OCI-LY7 (cell line): ENCODE results near the gene SLC35F4. TPM values are rescaled to one million over a fixed set of nuclear protein-coding genes. Genes with fewer than 3 reads are reported as not detected.

Experiments used
- BruUV-seq: library from RNA; stranded (reverse); fragments of 400-500 nt; replicated peaks from 2 replicates; lab custom pipeline; 2021; lab: Mats Ljungman, UMichigan
- CTCF ChIA-PET: fragments of 300-600 bp; sonication (Branson Sonifier 250); formaldehyde crosslinking; loops from one replicate; lab custom pipeline; 2022; ENCODE audit warnings: antibody characterized with exemption; ENCODE audit not compliant: unreplicated experiment; lab: Charles Lee
- POLR2A ChIA-PET: fragments of 300-600 bp; sonication (Branson Sonifier 250); formaldehyde crosslinking; loops from one replicate; lab custom pipeline; 2022; ENCODE audit warnings: antibody characterized with exemption; lab: Charles Lee
- DNase-seq: peaks from one replicate; pipeline ENCODE4 v3.0.0-alpha.2; 2015; ENCODE audit warnings: low spot score
- H2AFZ ChIP-seq: fragments of 200-600 bp; sonication (generic), shearing (Covaris generic); 2 replicates; pipeline ENCODE4 v1.6.1; 2014; ENCODE audit warnings: mild to moderate bottlenecking, antibody characterized with exemption, low read length, moderate library complexity
- H3K27ac ChIP-seq: fragments of 200-600 bp; sonication (generic); 2 replicates; pipeline ENCODE4 v1.5.1; 2014; ENCODE audit warnings: mixed run types, low read depth, mild to moderate bottlenecking, moderate library complexity, low read length, inconsistent platforms; ENCODE audit not compliant: poor library complexity, severe bottlenecking
- H3K36me3 ChIP-seq: fragments of 200-600 bp; sonication (generic); 2 replicates; pipeline ENCODE4 v1.6.1; 2014; ENCODE audit warnings: mild to moderate bottlenecking, antibody characterized with exemption, low read length, moderate library complexity, mixed read lengths; ENCODE audit not compliant: insufficient read depth
- H3K4me1 ChIP-seq: fragments of 200-600 bp; sonication (generic); 2 replicates; pipeline ENCODE4 v1.5.1; 2014; ENCODE audit warnings: mild to moderate bottlenecking, low read length; ENCODE audit not compliant: insufficient read depth, poor library complexity, severe bottlenecking
- H3K4me2 ChIP-seq: fragments of 200-600 bp; sonication (generic); 2 replicates; pipeline ENCODE4 v1.6.1; 2014; ENCODE audit warnings: mild to moderate bottlenecking, low read length
- H3K4me3 ChIP-seq: fragments of 200-600 bp; sonication (generic); 2 replicates; pipeline ENCODE4 v1.5.1; 2014; ENCODE audit warnings: mild to moderate bottlenecking, low read depth, low read length; ENCODE audit not compliant: poor library complexity, severe bottlenecking
- H3K79me2 ChIP-seq: fragments of 200-600 bp; sonication (generic); 2 replicates; pipeline ENCODE4 v1.6.1; 2016; ENCODE audit warnings: low read depth, mild to moderate bottlenecking, low read length, moderate library complexity, mixed read lengths; ENCODE audit not compliant: insufficient read depth
- H3K9me2 ChIP-seq: fragments of 200-600 bp; sonication (generic); 2 replicates; pipeline ENCODE4 v1.6.1; 2016; ENCODE audit warnings: mild to moderate bottlenecking, low read length, mixed read lengths; ENCODE audit not compliant: insufficient read depth
- H3K9me3 ChIP-seq: fragments of 200-600 bp; sonication (generic); 2 replicates; pipeline ENCODE4 v1.6.1; 2014; ENCODE audit warnings: mild to moderate bottlenecking, mixed run types, low read length, mixed read lengths
- H4K20me1 ChIP-seq: fragments of 200-600 bp; sonication (generic); 2 replicates; pipeline ENCODE4 v1.6.1; 2014; ENCODE audit warnings: mild to moderate bottlenecking, antibody characterized with exemption, low read length, moderate library complexity, mixed read lengths; ENCODE audit not compliant: insufficient read depth
- EZH2phosphoT487 ChIP-seq: fragments of 200-600 bp; sonication (generic); IDR thresholded peaks from 2 replicates; pipeline ENCODE4 v1.6.1; 2018; ENCODE audit warnings: low read depth, borderline replicate concordance, mild to moderate bottlenecking, mixed run types, antibody characterized with exemption, low read length, moderate library complexity, mixed read lengths
- intact Hi-C: fragments of 100-400 bp; cut with micrococcal nuclease; formaldehyde crosslinking; loops from one replicate; pipeline ENCODE4 v1.10.0; 2022; ENCODE audit not compliant: unreplicated experiment
- total RNA-seq, 2 experiments: library from RNA; depleted of rRNA in 1 of 2; stranded (reverse); fragments of >200 nt in 1 of 2; shearing (Covaris generic) in 1 of 2; gene quantifications; 2 replicates each; pipeline ENCODE4 v1.2.3, GENCODE V29; 2014 to 2022
- TF ChIP-seq, protein P1 (sequence below): fragments of 200-600 bp; sonication (generic); conservative IDR thresholded peaks from 2 replicates; pipeline ENCODE4 v1.5.1; 2014; ENCODE audit warnings: mild to moderate bottlenecking, antibody characterized with exemption, low read length, moderate library complexity, mixed read lengths

Gene SLC35F4
- total RNA-seq, 2 experiments from 2014 or later, result not detected

DNA sequence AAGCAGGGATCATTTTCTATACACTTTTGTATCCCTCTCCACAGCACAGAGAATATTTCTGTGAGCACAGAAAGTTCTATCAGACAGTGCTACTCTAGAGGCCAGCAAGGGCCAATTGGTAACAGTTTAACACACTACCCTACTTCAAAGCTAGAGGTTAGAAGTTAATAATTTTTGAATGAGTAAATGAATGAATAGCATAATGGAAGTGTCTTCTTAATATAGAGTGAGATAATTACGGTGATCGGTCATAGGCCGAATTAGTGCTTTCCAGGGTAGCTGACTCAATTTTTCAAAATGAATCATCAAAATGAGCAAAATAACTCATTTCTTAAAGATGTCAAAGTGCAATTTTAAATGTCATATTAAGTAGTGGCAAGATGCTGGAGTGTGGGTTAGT lies 305.2 kb downstream of the SLC35F4 start:
- ChIA-PET POLR2A (no interaction called here), CTCF (no interaction called here)
- no peak for DNase-seq
- Histone ChIP-seq H3K4me3 (no peak overlapping the region), H3K9me3 (no peaks in the 10 kb centered on the region), H4K20me1 (no peaks in the 10 kb centered on the region), H3K4me2 (no peak overlapping the region), H3K36me3 (no peaks in the 10 kb centered on the region), H3K4me1 (no peaks in the 10 kb centered on the region), H2AFZ (no peak overlapping the region), H3K27ac (no peak overlapping the region), H3K79me2 (no peaks in the 10 kb centered on the region), H3K9me2 (no peaks in the 10 kb centered on the region)
- TF ChIP-seq, protein P1, sequence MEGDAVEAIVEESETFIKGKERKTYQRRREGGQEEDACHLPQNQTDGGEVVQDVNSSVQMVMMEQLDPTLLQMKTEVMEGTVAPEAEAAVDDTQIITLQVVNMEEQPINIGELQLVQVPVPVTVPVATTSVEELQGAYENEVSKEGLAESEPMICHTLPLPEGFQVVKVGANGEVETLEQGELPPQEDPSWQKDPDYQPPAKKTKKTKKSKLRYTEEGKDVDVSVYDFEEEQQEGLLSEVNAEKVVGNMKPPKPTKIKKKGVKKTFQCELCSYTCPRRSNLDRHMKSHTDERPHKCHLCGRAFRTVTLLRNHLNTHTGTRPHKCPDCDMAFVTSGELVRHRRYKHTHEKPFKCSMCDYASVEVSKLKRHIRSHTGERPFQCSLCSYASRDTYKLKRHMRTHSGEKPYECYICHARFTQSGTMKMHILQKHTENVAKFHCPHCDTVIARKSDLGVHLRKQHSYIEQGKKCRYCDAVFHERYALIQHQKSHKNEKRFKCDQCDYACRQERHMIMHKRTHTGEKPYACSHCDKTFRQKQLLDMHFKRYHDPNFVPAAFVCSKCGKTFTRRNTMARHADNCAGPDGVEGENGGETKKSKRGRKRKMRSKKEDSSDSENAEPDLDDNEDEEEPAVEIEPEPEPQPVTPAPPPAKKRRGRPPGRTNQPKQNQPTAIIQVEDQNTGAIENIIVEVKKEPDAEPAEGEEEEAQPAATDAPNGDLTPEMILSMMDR, result no peak
- no peak for TF ChIP-seq EZH2phosphoT487
- intact Hi-C loops, result no loop called here
- BruUV-seq, result no TSS peak

DNA sequence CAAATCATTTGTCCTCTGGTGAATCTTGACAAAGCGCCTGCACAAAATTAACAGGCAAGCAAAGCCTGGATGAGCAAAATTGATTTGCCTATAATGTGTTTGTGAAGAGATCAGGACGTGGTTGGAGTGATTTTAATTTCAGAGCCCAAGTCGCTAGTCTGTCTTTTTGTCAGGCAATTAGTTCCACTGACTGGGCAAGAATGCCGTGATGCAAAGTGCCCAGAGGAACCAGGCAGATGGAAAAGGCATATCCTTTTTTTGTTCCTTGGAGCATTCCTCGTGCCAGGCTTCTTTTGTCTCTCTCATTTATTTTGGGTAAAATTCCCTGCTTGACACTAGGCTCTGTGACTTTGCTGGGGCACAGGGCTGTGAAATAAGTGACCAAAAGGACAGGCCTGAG lies 306.3 kb downstream of the SLC35F4 start:
- intact Hi-C loops, result no loop called here
- no peak overlapping the region for H3K4me3 ChIP-seq
- ChIA-PET CTCF (no interaction called here), POLR2A (no interaction called here)
- H3K9me2 ChIP-seq, result no peaks in the 10 kb centered on the region
- no peaks in the 10 kb centered on the region for H3K36me3 ChIP-seq
- no peak overlapping the region for H3K27ac ChIP-seq
- DNase-seq, result no peak
- no TSS peak for BruUV-seq
- H4K20me1 ChIP-seq, result no peaks in the 10 kb centered on the region
- H3K4me2 ChIP-seq, result no peak overlapping the region
- TF ChIP-seq, protein P1, result no peak
- TF ChIP-seq EZH2phosphoT487, result no peak
- no peaks in the 10 kb centered on the region for H3K9me3 ChIP-seq
- H3K4me1 ChIP-seq, result no peaks in the 10 kb centered on the region
- H2AFZ ChIP-seq, result no peak overlapping the region
- no peaks in the 10 kb centered on the region for H3K79me2 ChIP-seq

DNA sequence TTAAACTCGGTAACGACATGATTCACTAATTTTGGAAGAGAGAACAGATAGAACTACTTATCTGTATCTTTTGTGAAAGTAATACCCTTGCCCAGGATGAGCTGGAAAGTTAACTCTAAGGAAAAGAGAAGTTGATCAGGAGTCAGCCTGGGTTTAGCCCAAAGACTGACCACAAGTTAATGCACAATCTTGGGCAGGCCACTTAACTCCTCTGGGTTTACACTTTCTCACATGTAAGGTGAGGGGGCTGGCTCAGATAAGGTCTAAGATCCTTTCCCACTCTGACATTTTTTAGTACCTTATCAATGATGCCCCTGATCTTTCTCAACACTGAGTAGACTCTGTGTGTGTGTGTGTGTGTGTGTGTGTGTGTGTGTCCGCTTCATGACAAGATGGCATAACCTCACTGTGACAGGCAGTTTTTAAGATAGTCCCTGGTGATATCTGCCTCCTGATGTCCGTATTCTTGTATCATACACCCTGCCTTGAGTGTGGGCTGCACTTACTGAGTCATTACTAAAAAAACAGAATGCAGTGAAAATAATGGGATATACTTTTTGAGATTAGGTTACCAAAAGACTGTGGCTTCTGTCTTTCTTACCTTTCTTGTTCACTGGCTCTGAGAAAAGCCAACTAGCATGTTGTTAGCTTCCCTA lies 316.0 kb downstream of the SLC35F4 start:
- Histone ChIP-seq H3K4me2 (no peak overlapping the region), H3K9me3 (no peaks in the 10 kb centered on the region), H3K36me3 (no peaks in the 10 kb centered on the region), H3K27ac (no peak overlapping the region), H2AFZ (no peak overlapping the region), H3K4me1 (no peaks in the 10 kb centered on the region), H3K79me2 (no peaks in the 10 kb centered on the region), H4K20me1 (no peaks in the 10 kb centered on the region), H3K4me3 (no peak overlapping the region), H3K9me2 (no peaks in the 10 kb centered on the region)
- CTCF ChIA-PET, result no interaction called here
- no TSS peak for BruUV-seq
- intact Hi-C loops, result no loop called here
- no peak for DNase-seq
- POLR2A ChIA-PET, result interaction anchor here (1.0 kb wide), 1 partner anchor 507 kb away, joined by 3 read pairs; no protein-coding TSS in a partner anchor
- TF ChIP-seq, protein P1, result no peak
- TF ChIP-seq EZH2phosphoT487, result no peak
